Mononuclear cell (primary cell): ENCODE data around the gene HSD3B1. TPM values are rescaled to one million over a fixed set of nuclear protein-coding genes. Genes with fewer than 3 reads are reported as not detected.
"Not testable (repeated sequence)": the region's sequence is repeated elsewhere in the genome, so short reads cannot be mapped to it uniquely, and the experiment has no call there.

Experiments used
- H3K27me3 ChIP-seq: 2 replicates; pipeline ENCODE4 v1.6.0; 2011; ENCODE audit warnings: low read length, control low read depth; ENCODE audit not compliant: insufficient read depth
- H3K4me1 ChIP-seq: 2 replicates; pipeline ENCODE4 v1.5.1; 2011; ENCODE audit warnings: mild to moderate bottlenecking, low read length, control low read depth; ENCODE audit not compliant: insufficient read depth
- H3K4me3 ChIP-seq: 2 replicates; pipeline ENCODE4 v1.5.1; 2011; ENCODE audit warnings: mild to moderate bottlenecking, low read length, moderate library complexity
- H3K9me3 ChIP-seq: 2 replicates; pipeline ENCODE4 v1.5.1; 2011; ENCODE audit warnings: low read depth, mild to moderate bottlenecking, control low read depth, low read length
- total RNA-seq: library from RNA; depleted of rRNA; stranded (reverse); fragments of >200 nt; gene quantifications from one replicate; pipeline ENCODE4 v1.2.3, GENCODE V29; 2012

The HSD3B1 gene
- total RNA-seq, 1 donor: not detected

DNA sequence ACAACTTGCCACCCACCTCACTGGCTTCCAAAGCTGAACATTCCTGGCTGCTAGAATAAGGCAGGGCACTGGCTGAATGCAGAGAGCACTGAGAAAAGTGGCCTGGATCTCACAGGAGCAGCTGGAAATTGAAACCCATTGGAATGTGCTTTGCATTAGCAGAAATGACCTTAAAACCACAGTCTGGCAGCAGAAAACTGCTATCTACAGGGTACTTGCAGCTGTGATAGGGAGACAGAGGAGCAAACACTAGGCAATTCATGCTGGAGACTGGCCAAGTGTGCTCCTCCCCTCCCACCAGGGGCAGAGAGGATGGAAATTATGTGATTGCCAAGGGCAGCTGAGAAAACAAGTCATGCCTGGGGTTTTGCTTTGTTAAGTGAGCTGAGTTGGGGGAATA, 47.2 kb downstream of the HSD3B1 start:
- peaks cover 20% of the 10 kb centered on the region for H3K4me1 ChIP-seq
- H3K27me3 ChIP-seq: no peaks in the 10 kb centered on the region
- no peak overlapping the region for H3K4me3 ChIP-seq
- no peaks in the 10 kb centered on the region for H3K9me3 ChIP-seq

DNA sequence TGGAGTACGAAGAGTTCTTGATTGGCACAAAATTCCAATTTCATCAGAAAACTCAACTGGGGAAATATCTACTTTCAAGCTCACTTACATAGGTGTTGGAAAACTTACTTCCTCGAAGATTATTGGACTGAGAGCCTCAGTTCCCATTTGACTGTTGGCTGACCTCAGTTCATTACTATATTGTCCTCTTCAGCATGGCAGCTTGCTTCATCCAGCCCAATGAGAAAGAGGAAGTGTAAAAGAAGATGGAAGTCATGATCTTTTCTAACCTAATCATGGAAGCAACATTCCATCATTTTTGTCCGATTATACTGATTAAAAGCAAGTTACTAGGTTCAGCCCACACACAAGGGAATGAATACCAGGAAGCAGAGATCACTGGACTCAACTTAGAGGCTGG, 49.4 kb downstream of the HSD3B1 start:
- Histone ChIP-seq H3K9me3 (no peaks in the 10 kb centered on the region), H3K27me3 (no peaks in the 10 kb centered on the region), H3K4me1 (peaks cover 11% of the 10 kb centered on the region), H3K4me3 (no peak overlapping the region)

DNA sequence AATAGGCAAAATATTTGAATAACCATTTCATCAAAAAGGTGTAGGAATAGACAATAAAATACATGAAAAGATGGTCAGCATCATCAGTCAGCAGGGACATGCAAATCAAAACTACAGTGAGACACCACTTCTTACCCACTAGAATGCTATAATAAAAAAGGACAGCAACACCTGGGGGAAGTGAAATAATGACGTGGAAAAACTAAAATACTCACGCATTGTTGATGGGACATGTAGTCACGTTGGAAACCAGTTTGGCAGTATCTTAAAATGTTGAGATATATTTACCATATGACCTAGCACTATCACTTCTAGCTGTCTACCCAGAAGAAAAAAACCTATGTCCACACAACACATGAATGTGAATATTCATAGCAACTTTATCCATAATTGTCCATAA, 53.4 kb downstream of the HSD3B1 start:
- H3K4me1 ChIP-seq: peaks cover 19% of the 10 kb centered on the region
- H3K27me3 ChIP-seq, H3K4me3 ChIP-seq, H3K9me3 ChIP-seq: not testable (repeated sequence)

DNA sequence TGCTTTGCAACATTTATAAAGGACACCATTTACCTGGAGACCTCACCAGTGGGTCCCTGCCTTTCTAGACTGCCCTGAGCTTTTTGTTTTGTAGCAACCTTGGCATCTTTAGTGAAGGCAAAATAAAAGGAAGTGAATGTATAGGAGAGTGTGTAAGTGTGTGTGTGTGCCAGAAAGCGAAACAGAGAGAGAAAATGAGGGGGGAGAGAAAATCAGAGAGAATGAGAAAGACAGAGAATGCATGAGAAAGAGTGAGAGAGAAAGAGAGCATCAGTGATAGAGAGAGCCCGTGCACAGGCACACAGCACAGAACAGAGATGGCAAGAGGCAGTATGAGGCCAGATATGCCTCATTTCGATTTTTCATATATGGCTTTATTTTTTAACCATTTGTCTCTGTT, 57.5 kb downstream of the HSD3B1 start:
- Histone ChIP-seq H3K27me3 (no peaks in the 10 kb centered on the region), H3K9me3 (no peaks in the 10 kb centered on the region), H3K4me1 (peaks cover 61% of the 10 kb centered on the region), H3K4me3 (no peak overlapping the region)

Other genes with a start within 250 kb of the HSD3B1 start
- gene HAO2, start 138.4 kb upstream of the HSD3B1 start, total RNA-seq: not detected
- not detected for gene HSD3B2, start 92.1 kb upstream of the HSD3B1 start, total RNA-seq
- 4.1 TPM for gene ZNF697, start 141.1 kb downstream of the HSD3B1 start, total RNA-seq
- 2.8 TPM for gene PHGDH, start 204.7 kb downstream of the HSD3B1 start, total RNA-seq